Fibroblast of skin of right biceps (primary cell): Measurements from ENCODE around the gene TENT5A.

ENCODE experiments used
- DNase-seq: peaks from one replicate; pipeline ENCODE4 v3.0.0-alpha.2; 2013

Gene TENT5A

DNA sequence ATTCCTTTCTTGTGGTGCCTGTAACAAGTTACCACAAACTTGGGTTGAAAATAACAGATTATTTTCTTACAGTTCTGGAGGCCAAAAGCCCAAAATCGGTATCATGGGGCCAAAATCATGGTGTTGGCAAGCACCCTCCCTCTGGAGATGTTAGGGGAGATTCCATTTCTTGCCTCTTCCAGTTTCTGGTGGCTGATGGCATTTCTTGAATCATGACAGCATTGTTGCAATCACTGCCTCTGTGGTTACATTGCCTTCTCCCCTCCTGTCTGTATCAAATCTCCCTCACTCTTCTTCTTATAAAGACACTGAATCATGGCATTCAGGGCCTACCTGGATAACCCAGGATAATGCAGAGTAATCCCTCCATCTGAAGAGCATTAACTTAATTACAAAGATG lies 17.9 kb upstream of the TENT5A start:
- no peak for DNase-seq

DNA sequence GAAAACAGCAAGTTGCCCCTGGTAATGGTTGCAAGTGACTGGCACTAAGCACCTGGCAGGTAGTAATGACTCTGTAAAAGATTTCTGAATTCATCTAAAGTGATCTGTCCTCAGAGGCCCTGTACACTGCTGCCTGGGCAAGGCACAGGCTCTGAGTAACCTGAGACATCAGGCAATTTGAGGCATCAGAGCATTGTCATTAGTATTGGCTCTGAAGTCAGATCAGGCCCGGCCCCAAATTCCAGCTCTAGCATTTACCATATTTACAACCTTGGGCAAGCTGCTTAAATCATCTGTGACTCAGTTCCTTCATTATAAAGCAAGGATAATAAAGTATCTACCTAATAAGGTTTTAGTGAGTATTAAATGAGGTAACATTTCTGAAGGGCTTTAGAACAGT lies 17.3 kb upstream of the TENT5A start:
- DNase-seq: peak; percentile 67

DNA sequence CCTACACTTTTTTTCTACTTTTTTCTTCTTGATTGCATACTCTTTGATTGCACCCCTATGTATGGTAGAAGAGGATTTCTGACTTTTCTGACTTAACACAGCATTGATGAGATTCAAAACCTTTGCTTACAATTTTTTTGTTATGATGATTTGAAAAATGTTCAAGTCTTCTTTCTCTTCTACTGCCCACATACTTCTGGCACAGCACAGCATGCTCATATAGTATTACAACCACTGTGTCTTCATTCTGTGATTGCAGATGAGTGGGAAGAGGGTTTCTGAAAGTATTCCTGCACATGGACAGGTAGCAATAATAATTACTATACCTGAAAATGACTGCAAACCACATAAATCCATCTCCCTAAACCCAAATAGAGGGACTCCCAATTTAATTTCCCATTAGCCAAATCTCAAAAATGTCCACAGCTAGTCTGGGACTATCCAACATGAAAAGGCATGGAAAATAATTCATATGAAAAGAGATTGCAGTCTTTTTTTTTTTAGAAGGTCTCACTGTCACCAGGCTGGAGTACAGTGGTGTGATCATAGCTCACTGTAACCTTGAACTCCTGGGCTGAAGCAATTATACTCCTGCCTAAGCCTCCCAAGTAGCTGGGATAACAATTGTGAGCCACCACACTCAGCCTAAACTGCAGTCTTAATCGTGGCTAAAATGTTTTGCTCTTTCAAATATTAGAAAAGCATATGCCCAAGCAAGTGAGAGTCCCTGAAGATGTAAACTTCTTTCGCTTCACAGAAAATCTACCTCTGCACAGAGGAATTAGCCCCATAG lies 15.9 kb upstream of the TENT5A start:
- no peak for DNase-seq

DNA sequence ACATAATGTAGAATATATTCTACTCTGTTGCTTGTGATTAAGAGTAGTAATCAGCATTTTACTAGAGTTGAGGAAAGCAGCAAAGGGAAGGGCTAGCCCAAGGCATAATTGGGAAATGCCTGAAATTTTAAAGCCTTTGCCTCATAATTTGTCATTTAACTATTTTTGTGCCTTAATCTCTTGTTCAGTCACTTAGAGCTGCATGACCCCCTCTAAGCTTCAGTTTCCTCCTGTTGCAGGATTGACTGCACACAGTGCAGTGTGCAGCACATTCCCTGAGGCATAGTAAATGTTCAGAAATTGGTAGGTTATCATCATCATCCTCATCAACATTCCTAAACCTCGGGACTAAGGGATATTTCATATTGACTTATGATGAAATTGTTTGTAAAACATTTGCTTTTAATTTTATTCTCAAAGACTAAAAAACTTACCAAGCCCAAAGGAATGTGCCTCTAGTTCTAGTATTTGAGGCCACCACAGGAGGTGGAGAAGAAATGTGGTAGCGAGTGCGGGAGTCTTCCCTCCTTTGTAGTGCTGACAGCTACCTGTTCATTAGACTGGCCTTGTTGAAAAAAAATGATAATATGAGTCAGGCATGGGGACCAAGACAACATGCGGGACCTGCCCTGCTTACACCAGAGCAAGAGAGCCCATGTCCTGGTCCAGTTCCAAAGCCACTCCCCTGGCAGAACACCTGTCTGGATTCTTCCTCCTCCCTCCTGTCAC lies 14.8 kb upstream of the TENT5A start:
- DNase-seq: peak; percentile 96

DNA sequence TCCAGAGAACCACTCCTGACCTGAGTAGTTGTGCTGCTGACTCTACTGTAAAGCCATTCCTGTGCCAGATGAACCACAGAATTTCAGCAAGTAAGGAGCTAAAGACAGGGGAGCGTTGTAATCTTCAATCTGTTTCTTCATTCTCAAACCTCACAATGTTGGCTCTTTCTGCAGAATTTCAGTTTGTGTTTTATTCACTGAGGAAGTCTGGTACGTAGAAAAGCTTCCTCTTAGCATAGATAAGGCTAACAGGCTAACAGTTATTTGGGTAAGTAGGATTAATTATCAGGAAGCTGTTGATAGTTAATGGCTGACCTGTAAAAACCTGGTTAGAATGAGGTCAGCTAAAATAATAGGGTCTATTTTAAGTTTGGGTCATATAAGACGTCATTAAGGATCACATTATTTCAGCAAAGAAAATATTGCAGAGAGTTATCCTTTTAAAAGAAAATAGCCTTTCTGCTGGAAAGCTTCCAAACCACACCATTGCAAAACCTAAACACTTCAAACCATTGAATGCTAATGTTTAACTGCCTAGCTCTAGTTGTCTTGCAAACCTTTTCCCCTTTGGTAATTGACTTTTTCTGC lies 14.1 kb upstream of the TENT5A start:
- DNase-seq: peak; percentile 96

DNA sequence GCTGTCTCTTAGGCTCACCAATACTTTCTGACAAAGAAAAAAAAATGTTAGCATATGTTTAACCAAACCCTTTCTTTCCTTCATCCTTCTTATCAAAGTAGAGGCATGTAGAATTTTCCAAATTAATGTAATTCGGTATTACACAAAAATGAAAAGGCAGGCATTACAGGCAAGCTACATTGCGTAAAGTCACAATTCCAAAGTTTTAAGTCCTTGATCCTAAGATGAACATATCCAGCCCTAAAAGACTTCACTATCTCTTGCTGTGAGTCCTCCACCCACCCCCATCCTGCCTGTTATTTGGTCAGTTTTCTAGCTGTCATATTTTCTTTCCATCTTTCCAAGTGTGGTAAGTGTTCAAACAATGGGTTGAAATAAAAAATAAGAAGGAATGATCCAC lies 12.1 kb upstream of the TENT5A start:
- DNase-seq: no peak

DNA sequence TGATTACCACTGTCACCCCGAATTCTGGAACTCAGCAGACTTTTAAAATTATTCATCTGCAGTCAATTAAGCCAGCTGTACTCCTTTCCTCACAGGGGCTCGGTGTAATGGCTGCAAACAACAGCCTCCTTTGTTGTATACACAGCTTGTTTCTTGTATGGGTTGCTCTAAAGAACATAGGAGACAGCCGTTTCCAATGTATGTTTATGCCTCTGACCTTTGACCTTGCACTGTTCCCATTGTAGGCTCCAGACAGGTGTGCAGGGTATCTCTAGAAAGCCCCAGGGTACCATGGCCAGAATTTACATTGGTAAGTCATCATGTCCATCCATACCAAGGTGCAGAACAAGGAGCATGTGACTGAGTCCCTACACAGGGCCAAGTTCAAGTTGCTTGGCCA lies 11.5 kb upstream of the TENT5A start:
- DNase-seq: no peak

DNA sequence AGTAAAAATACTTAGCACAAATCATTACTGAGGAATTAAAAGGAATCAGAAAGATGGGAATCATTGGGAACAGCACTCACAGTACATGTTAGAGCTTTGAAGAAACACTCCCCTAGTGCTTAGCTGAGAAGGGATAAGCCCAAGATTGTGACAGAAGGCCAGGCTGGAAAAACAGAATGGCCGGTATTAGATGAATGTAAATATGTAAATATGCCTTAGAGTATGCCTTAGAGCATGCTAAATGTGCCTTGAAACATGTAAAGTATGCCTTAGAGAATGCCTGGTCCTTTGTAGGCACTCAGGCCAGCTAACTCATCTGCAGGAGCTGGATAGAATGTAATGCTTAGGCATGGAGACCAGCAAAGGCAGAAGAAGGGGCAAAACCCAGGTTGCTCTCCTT lies 10.6 kb upstream of the TENT5A start:
- DNase-seq: no peak

DNA sequence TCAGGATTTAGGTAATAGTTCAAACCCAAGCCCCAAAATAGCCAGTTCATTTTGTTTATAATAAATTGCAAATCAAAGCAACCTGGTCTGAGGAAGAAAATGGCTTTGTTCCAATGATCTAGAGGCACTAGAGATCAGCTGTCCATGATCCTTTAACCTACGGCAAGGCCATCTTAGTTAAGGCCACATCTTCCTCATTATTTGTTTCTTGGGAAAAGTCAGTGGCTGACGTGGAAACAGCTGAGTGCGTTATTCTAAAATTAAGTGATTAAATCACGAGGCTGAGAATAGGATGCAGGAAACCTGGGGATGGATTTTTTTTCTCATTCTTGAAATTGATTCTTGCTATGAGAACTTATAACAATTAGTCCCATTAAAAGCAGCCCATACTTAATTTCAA lies 10.1 kb upstream of the TENT5A start:
- DNase-seq: no peak

DNA sequence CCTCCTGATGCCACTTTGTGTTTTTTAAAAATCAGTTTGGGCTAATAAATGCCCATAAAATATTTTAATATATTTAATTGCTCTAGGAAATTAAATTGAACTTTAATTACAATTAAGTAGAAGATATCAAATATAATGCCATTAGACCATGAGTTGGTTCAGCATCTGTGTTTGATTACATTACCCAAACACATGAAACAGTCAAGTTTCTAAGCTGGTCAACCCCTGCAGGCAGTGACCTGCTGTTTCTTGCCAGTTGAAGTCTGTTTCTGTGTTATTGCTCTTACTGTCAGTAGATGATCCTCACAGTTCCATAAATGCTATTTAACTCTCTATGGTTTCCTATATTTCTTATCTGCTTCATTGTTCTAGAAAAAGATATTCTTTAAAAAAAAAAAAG lies 9.7 kb upstream of the TENT5A start:
- no peak for DNase-seq

DNA sequence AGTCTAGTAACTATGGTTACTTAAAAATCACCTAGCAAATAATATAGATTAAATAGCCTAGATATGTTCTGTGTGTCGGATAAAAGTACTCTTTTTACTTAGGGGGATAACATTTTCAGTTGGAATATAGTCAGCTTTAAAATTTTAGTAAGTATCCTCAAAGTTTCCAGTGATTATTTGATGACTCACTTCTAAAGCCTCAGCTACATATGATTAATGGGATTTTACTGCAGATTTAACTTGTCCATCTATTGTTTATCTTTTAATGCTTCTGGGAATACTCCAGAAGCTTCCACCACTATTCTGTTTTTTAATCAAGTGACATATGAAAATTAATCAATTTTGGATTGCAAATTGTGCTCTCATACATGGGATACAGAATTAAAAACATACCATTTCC lies 8.7 kb upstream of the TENT5A start:
- DNase-seq: peak; percentile 80

DNA sequence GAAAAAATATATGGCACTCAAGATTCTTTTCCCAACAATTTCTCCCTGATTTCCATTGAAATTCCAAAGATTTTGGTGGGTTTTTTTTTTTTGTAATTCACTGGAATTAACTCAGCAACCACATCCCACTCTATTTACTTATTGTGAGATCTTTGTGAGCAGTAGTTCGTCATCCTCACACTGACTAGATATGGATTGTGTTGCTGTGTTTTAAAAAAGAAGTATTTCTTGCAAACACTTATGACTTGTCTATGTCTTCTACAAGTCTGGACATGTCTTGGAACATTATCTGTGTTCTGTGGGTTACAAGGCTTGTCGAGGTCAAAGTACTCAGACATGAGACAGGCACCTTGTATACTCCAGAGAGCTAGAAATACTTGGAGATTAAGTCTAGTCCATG lies 7.3 kb upstream of the TENT5A start:
- DNase-seq: no peak

DNA sequence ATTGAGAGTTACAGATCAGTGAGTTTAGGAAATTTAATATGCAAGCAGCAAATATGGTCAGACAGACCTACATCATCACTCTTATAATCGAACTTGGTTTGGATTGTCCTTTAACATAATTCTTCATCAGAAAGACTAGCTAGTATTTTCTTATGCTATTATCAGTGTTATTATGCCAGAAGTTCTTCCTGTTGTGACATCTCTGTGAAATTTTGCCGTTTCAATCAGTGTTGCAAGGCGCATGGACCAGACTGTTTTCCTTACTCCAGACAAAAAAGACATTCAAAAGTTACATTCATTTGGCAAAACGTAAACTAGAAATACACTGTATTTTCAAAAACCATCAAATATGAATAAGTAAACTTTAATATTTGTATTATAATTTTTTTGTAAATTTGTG lies 5.7 kb upstream of the TENT5A start:
- no peak for DNase-seq

DNA sequence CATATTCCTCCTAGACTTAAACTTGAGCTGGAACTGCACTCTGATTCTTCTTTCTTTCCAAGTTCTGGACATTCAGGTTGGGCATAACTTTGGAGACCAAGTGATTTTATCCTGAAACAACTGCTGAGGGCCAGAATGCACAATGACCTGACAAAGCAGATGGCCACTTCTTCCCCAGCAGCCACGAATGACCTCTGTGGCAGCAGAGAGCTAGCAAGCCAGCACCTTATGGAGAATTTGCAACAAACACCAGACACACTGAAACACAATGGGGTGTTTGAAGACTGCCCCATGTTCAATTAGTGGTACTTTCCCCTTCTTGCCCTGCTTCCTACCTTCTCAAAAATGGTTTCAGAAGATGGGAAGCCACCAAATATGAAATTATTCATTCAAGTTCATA lies 4.2 kb upstream of the TENT5A start:
- no peak for DNase-seq

DNA sequence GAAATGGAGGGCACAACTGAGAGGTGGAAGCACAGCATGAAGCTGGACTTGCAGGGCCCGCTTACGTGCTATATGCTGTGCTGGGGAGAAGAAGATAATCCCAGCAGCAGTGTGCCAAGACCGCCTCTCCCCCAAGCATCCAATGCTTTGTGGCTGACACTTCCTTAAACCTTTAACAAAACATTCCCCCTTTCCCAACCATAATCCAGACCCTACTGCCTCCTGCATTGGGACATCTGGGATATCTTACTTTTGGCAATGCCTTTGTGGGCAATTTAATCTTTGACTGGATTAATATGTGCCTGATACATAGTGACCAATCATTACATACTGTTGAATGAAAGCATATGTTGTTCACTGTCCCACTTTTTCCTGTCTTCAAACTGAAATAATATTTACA lies 3.1 kb upstream of the TENT5A start:
- DNase-seq: no peak

DNA sequence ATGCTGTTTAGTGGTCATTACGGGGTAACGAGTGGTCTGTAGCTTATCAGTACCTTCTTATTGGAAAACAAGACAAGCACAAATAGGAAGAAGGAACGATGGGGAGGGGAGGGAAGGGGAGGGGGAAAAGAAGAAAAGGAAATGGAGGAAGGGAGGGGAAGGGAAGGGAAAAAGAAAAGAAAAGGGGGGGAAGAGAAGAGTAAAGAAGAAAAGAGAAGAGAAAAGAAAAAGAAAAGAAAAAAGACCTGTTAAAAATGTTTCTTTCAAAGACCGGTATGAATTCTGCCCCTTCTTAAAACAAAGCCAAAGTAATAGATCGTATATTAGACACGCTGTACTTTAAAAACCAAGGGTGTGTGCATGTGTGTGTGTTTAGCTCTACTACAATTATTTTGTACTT lies 2.4 kb upstream of the TENT5A start:
- DNase-seq: no peak

DNA sequence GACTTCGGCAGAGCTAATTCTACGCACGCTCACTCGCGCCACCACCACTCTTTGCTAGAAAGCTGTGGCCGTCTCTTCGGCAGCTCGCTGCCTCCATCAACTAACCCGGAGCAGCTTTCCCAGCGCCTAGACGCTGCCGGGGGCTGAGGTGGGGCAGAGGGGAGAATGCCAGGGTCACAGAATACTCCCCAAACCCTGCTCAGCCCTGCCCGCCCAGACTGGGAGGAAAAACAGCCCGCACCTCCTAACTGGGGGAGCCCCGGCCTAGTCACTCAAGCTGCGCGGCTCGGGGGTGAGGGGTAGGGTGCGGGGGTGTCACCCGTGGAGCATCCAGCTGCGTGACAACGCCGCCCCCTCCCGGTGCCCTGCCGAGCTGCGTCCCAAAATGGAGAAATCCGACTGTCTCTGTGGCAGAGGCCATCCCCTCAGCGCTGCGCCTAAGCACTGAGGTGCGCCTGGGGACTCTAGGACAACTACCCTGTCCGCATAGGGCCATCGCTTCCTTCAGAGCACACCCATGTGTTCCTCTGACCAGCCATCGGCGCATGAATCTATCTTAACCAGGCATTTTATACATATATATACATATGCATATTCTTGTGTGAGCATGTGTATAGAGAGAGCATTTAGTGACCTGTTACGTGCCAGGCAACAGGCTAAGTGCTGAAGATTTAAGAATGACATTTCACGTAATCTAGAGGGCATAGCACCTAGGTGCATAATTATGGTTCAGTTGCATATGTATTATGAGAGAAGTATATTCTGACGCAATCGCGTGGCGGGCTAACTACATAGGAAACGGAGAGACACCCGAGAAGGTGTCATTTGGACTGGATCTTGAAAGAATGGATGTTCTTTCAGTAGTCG lies 1.5 kb upstream of the TENT5A start:
- peak; percentile 77 for DNase-seq

DNA sequence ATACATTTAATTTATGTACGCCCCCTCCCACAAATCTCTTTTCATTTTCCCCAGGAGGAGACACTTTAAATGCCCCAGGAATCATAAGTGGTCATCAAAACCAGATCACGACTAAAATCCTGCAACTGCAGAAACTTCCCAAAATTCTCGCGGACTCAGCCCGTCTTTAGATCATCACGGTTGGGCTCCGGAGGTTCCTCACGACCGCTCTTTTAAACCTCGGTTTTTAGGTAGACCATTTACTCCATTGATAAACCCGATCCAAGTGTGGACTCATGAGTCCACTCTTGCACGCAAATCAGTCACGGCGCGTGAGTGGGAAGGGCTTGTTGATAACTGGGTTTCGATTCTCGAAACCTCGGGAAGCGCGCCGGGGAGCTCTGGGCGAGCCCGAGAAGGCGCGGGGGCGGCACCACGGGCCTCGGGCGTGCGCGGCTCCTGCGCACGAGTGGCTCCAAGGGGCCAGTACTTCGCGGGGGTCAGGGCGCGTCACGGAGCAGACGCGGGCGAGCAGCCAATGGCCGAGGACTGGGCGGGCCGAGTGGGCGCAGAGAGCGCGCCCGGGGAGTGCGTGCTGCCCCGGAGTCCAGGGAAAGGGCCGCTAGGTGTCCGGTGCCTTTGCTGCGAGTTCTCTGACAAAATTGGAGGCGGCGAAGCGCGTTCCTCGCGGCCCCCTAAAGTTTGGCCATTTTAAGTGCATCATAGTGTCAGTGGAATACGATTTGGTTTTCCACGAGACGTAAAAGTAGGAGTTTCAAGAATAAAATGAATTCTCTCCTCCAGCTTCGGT lies 635 bp upstream of the TENT5A start:
- DNase-seq: peak; percentile 88

DNA sequence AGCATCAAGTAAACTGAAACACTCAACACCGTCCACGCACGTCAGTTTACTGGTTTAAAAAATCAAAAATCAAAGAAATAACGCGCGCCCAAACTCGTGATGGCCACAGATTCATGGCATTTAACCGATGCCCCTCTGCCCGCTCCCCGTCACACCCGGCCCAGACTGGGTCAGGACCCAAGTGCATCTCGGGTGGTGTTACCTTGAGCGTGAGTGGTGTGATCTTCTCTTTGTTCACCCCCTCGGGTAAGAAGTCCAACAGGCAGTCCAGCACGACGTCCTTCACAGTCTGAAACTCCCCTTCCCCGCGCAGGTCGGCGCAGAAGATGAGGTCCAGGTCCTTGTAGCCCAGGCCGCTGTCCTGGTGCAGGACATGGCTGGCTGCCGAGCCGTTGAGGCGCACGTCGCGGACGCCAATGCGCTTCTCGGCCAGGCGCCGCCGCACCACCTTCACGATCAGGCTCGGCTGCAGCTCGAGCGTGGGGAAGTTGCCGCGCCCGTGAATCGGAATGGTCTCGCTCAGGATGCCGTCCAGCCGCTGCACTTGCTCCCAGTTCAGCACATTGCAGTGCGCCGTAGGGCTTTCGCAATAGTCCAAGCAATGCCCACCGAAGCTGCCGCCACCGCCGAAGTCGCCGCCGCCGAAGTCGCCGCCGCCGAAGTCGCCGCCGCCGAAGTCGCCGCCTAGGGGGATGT lies 945 bp downstream of the TENT5A start:
- peak; percentile 50 for DNase-seq

DNA sequence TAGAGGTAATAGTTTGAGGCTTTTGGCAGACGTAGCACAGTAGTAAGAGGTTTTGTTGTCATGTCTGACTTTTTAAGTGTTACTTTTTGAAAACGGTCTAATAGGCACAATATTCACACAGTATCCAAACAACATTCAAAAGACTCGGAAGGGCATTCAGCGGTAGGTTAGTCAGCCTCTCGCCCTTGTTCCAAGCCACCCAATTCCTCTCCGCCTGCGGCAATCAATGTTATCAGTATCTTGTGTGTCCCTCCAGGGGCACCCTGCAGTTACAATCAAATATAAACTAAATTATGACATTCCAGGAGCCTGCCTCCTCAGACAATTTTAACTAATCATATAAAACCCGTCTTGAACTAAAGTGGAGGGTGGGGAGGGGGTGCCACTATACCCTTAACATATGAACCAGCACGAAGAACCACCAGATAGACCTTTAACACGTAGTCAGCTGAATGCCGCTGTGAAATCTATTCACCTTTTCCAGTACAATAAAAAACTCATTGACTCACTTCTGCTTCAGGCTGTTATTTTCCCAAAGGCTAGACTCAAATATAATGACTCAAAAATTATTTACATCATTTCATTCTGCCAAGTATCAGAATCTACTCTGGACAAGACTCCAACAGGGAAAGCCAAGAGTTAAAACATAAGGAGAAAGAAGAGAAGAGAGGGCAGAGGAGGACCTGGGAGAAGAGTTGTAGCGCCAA lies 1.6 kb downstream of the TENT5A start:
- no peak for DNase-seq

DNA sequence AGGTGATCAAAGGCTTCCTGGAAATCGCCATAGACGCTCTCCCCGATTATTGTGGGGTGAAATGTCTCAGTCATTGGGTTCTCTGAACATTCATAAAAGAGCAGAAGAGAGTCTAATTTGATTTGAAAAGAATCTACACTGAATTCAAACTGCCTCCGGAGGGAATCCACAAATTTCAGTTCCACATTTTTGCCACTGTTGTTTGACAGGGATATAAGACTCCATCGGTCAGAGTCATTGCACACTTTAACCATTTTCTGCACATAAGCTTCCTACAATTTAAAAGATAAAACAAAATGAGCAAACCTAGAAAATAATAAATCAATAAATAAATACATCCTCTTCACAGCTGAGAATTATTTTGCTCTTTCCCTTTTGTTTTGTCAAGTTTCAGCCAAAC lies 2.3 kb downstream of the TENT5A start:
- no peak for DNase-seq
